ENCODE measurements around the gene HSD17B10. TPM values are rescaled to one million over a fixed set of nuclear protein-coding genes. Genes with fewer than 3 reads are reported as not detected.

HSD17B10 gene
- total RNA-seq, 1 experiment from 2014 or later = 127 TPM

DNA sequence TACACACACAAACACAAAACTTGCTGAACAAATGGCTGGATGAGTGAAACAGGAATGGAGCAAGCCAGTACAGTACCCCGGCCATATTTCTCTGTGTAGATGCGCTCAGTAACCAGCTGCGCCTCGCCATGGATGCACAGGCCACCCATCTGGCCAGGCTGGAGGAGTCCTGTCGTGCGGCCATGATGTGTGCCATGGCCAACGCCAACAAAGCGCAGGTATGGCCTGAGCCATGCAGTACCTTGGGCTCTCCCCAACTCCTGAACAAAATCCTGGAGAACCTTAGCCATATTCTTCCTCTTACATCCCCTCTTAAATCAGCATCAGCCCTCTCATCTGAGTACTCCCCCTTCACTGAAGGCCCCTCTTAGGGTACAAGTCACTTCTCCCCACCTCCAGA lies 4.4 kb downstream of the HSD17B10 start:
- TF ChIP-seq CTCF (IDR thresholded peaks at IDR 0.05; ENCODE audit: unreplicated experiment) = no peak
- no peak for DNase-seq
- CTCF ChIA-PET = no interaction called here
- intact Hi-C loops (cut with micrococcal nuclease; ENCODE audit: unreplicated experiment) = no loop called here
- BruUV-seq (replicated peaks) = no TSS peak
- Mint-ChIP-seq H3K27ac (ENCODE audit: unreplicated experiment) (no peak overlapping the region), H3K27me3 (ENCODE audit: unreplicated experiment) (no peaks in the 10 kb centered on the region), H3K36me3 (ENCODE audit: insufficient read depth, unreplicated experiment) (peaks cover 19% of the 10 kb centered on the region), H3K9me3 (ENCODE audit: low read depth, unreplicated experiment) (no peaks in the 10 kb centered on the region), H3K4me3 (ENCODE audit: low read depth, unreplicated experiment) (no peak overlapping the region), H3K4me1 (ENCODE audit: low read depth, unreplicated experiment) (peaks cover 6% of the 10 kb centered on the region)

DNA sequence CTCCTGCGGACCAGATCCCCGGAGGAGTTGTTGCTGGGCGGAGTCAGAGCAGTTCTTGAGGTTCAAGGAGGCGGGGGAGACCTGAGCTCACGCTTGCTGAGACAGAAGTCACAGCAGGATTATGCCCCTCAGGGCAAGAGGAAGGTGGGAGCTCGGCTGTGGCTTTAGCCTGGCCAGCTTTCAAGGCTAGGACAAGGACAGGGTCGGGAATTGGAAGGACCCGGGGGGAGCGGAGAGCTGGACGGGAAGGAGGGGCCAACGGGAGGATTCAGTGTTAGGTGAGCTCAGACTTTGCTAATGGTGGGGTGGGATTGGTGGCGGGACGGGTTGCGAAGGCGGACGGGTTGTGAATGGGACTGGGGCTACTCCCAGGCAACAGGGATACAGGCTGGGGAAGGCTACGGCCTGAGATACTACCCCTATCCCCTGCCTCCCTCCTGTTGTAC lies 11.3 kb downstream of the HSD17B10 start, which contains the start of gene RIBC1:
TSS of gene RIBC1 (plus strand) at position 13 of the 446 bp plus-strand sequence. CDS start 3,404 bp downstream, outside the sequence.
- no peaks in the 10 kb centered on the region for H3K27me3 Mint-ChIP-seq (ENCODE audit: unreplicated experiment)
- no TSS peak for BruUV-seq (replicated peaks)
- CTCF ChIA-PET = interaction anchor here (0.6 to 1.4 kb wide), 6 partner anchors 13 to 621 kb away, joined by 3 to 9 read pairs (median 3); partner anchors contain the start of gene PHF8
- TF ChIP-seq CTCF (IDR thresholded peaks at IDR 0.05; ENCODE audit: unreplicated experiment) = no peak
- DNase-seq = no peak
- peaks cover 24% of the 10 kb centered on the region for H3K36me3 Mint-ChIP-seq (ENCODE audit: insufficient read depth, unreplicated experiment)
- intact Hi-C loops (cut with micrococcal nuclease; ENCODE audit: unreplicated experiment) = no loop called here
- peak within 1 kb of the TSS; percentile 90 for H3K27ac Mint-ChIP-seq (ENCODE audit: unreplicated experiment)
- peaks cover 13% of the 10 kb centered on the region for H3K4me1 Mint-ChIP-seq (ENCODE audit: low read depth, unreplicated experiment)
- H3K9me3 Mint-ChIP-seq (ENCODE audit: low read depth, unreplicated experiment) = no peaks in the 10 kb centered on the region
- peak within 1 kb of the TSS; percentile 81 for H3K4me3 Mint-ChIP-seq (ENCODE audit: low read depth, unreplicated experiment)

DNA sequence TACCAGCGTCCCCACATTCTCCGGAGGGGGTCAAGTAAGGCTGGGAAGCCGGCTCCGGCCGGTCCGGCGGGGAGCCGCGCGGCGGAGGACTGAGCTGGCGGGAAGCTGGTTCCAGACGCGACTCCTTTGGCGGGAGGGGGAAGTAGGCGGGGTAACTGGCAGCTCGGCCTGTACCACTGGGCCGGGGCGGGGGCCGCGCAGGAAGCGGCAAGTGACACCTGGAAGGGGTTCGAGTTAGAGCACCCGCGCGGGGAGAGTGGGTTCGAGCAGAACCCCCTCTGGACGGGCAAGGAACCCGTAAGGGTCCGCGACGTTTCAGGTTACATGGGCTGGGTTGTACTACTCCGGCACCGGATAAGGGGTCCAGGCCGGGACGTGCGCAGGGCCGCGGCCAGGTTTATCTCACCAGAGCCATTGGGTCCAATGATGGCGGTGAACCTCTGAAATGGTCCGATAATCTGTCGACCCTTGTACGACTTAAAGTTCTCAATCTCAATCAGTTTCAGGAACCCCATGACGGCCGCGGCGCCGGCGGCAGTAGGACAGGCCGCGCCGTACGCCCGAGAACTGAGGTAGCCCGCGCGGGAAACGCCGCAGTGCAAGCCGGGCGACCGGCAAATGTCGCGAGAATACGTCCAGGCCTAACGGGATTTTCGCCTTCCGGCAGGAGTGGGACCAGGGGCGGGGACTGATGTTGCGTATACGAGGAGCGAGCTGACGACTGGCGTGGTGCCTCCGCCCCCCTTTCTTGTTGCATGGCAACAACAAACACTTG lies 11.9 kb downstream of the HSD17B10 start, which contains the start of gene SMC1A:
TSS of gene SMC1A (minus strand) at position 569 of the 775 bp plus-strand sequence. CDS start at position 515, 54 bp downstream.
- CTCF ChIA-PET = interaction anchor here (0.6 to 1.4 kb wide), 9 partner anchors 10 to 622 kb away, joined by 3 to 9 read pairs (median 3); partner anchors contain the start of gene PHF8
- BruUV-seq (replicated peaks) = no TSS peak
- H3K4me1 Mint-ChIP-seq (ENCODE audit: low read depth, unreplicated experiment) = peaks cover 13% of the 10 kb centered on the region
- H3K27me3 Mint-ChIP-seq (ENCODE audit: unreplicated experiment) = no peaks in the 10 kb centered on the region
- H3K27ac Mint-ChIP-seq (ENCODE audit: unreplicated experiment) = peak within 1 kb of the TSS; percentile 90
- TF ChIP-seq CTCF (IDR thresholded peaks at IDR 0.05; ENCODE audit: unreplicated experiment) = no peak
- H3K9me3 Mint-ChIP-seq (ENCODE audit: low read depth, unreplicated experiment) = no peaks in the 10 kb centered on the region
- peak within 1 kb of the TSS; percentile 81 for H3K4me3 Mint-ChIP-seq (ENCODE audit: low read depth, unreplicated experiment)
- peaks cover 22% of the 10 kb centered on the region for H3K36me3 Mint-ChIP-seq (ENCODE audit: insufficient read depth, unreplicated experiment)
- peak; percentile 97 for DNase-seq
- intact Hi-C loops (cut with micrococcal nuclease; ENCODE audit: unreplicated experiment) = no loop called here

GRCh38 chrX:53421772-53422085 lies 12.4 kb downstream of the HSD17B10 start:
- intact Hi-C loops (cut with micrococcal nuclease; ENCODE audit: unreplicated experiment) = no loop called here
- Mint-ChIP-seq H3K4me1 (ENCODE audit: low read depth, unreplicated experiment) (peaks cover 13% of the 10 kb centered on the region), H3K27ac (ENCODE audit: unreplicated experiment) (peak overlapping the region; percentile 90), H3K9me3 (ENCODE audit: low read depth, unreplicated experiment) (no peaks in the 10 kb centered on the region), H3K27me3 (ENCODE audit: unreplicated experiment) (no peaks in the 10 kb centered on the region), H3K36me3 (ENCODE audit: insufficient read depth, unreplicated experiment) (peaks cover 21% of the 10 kb centered on the region), H3K4me3 (ENCODE audit: low read depth, unreplicated experiment) (peak overlapping the region; percentile 81)
- no peak for TF ChIP-seq CTCF (IDR thresholded peaks at IDR 0.05; ENCODE audit: unreplicated experiment)
- DNase-seq = no peak
- no TSS peak for BruUV-seq (replicated peaks)
- CTCF ChIA-PET = interaction anchor here (0.6 to 1.2 kb wide), 3 partner anchors 9 to 388 kb away, joined by 3 to 10 read pairs (median 3); no protein-coding TSS in a partner anchor
